Rectal smooth muscle tissue (tissue), 1 donor: ENCODE data around the gene TFF1.

Experiments
- H3K27ac ChIP-seq: one replicate; pipeline ENCODE4 v1.7.0; 2013; ENCODE audit warnings: low read depth, low read length, inconsistent platforms
- H3K27me3 ChIP-seq: one replicate; pipeline ENCODE4 v1.7.0; 2013; ENCODE audit warnings: low read length; ENCODE audit not compliant: control insufficient read depth, insufficient read depth
- H3K36me3 ChIP-seq: one replicate; pipeline ENCODE4 v1.7.0; 2013; ENCODE audit warnings: low read length; ENCODE audit not compliant: control insufficient read depth, insufficient read depth
- H3K4me1 ChIP-seq: one replicate; pipeline ENCODE4 v1.7.0; 2013; ENCODE audit warnings: low read length; ENCODE audit not compliant: control insufficient read depth, insufficient read depth
- H3K4me3 ChIP-seq: one replicate; pipeline ENCODE4 v1.7.0; 2013; ENCODE audit warnings: low read length
- H3K9ac ChIP-seq: one replicate; pipeline ENCODE4 v1.7.0; 2013; ENCODE audit warnings: low read length

TFF1 gene

DNA sequence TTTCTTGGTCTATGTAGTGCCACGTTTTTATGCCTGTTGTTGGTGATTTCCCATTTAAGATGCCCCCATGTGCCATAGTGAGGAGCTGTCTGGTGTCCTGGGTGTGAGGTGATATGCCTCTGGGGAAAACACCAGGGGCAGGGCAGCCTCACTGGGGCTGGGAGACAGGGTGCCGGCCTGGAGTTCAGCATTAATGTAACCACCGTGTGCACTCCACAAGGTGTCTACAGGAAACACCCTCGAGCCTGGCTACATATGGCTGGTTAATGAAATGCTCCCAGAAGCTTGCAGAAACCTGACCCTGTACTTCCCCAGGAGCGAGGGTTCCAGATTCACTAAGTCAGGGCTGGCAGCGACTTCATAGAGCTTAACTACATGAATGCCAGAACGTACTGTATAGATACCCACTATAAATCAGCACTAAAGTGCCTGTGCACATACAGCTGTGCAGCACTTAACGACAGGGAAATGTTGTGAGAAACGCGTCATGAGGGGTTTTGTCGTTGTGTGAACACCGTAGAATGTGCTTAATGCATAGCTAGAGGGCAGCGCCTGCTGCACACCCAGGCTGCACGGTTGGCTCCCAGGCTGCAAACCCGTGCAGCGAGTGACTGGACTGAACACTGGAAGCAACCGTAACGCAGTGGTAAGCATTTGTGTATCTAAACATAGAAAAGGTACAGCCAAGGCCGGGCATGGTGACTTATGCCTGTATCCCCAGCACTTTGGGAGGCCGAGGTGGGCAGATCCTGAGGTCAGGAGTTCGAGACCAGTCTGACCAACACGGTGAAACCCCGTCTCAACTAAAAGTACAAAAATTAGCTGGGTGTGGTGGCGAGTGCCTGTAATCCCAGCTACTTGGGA lies 25.9 kb downstream of the TFF1 start:
- H3K4me3 ChIP-seq = no peak overlapping the region
- H3K36me3 ChIP-seq = no peaks in the 10 kb centered on the region
- H3K27me3 ChIP-seq = no peaks in the 10 kb centered on the region
- H3K9ac ChIP-seq = no peak overlapping the region
- H3K4me1 ChIP-seq = no peaks in the 10 kb centered on the region
- H3K27ac ChIP-seq = no peak overlapping the region

DNA sequence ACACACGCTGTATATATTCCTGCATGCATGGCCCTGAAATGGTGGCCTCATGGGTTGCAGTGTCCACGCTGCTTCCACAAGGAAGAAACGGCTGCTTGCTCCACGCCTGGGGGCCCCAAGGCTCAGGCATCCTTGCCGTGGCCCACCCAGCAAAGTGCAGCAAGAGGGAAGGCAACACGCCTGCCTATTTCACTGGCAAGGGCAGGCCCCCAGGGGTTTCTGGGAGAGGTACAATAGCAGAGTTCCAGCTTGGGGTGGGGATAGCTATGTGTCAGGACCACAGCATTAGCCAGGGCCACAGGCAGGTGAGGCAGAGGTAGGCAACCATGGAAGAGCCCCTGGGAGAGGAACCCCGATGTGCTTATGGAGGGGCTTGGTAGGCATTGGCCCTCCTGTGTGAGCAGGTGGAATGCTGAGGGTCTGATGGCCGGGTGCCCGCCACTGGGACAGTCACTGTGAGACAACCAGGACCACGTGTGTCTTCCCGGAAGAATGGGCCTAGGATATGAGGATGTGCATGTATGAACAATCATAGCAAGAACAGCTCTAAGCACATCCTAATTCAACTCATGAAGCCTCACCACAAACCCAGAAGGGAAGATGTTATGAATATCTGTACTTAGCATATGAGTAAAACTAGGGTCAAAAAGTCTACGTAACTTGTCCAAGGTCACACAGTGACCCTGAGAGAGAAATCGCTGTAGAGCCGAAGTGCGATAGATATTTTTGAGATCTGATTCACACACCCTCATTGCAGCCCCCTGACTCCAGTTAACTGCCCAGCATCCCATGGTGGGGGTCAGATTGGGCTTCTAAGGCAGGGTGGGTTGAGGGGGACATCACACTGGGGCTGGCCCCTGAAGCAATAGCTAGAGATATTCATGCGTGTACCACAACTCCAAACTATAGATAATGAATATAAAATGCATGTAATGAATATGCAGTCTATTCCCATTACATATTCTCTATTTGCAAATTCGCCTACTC lies 27.3 kb downstream of the TFF1 start:
- no peaks in the 10 kb centered on the region for H3K36me3 ChIP-seq
- H3K27me3 ChIP-seq = no peaks in the 10 kb centered on the region
- no peak overlapping the region for H3K27ac ChIP-seq
- H3K4me3 ChIP-seq = no peak overlapping the region
- no peak overlapping the region for H3K9ac ChIP-seq
- no peaks in the 10 kb centered on the region for H3K4me1 ChIP-seq

DNA sequence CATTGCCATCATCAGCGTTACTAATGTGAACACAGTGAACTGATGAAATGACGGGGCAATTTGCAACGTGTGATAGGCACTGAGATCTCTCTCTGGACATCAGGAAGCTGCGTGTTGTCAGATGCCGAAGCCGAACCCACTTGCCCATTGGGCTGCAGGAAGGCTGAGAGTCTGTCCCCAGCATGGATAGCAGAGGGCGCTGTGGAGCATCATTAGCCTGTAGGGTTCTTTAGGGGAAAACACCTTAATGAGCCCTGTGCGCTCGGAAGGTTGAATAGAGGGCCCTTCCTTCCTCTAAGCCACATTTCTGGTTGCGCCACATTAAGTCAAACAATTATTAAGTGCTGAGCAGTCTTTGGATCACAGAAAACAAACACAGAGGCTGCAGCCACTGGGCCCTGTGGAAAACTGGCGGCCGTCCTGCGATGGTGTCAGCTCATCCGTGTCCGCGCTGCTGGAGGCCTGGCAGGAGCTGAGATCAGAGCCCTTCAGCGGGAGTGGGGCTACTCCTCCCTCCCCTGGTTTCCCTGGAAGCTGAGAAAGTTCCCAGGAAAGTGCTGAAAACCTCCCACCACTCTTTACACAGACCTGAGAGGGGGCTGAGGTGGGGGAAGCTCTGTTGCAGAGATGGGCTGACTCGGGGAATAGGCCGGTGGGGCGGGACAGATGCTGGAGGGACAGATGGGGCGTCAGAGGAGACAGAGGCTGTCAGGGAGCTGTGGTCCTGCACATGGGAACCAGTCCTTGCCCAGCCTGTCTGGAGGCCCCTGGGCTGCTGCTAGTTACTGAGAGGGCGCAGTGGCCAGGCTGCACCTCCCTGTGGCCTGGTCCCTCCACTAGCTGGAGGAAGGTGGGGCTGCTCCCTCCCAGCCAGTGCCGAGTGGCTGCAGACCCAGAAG lies 28.3 kb downstream of the TFF1 start:
- Histone ChIP-seq H3K27ac (no peak overlapping the region), H3K9ac (no peak overlapping the region), H3K4me1 (no peaks in the 10 kb centered on the region), H3K4me3 (no peak overlapping the region), H3K27me3 (no peaks in the 10 kb centered on the region), H3K36me3 (no peaks in the 10 kb centered on the region)

GRCh38 chr21:42337276-42337675 lies 29.1 kb downstream of the TFF1 start:
- Histone ChIP-seq H3K4me1 (no peaks in the 10 kb centered on the region), H3K36me3 (no peaks in the 10 kb centered on the region), H3K27ac (no peak overlapping the region), H3K9ac (no peak overlapping the region), H3K27me3 (no peaks in the 10 kb centered on the region), H3K4me3 (no peak overlapping the region)

GRCh38 chr21:42336054-42336453 lies 30.3 kb downstream of the TFF1 start:
- no peaks in the 10 kb centered on the region for H3K36me3 ChIP-seq
- H3K4me3 ChIP-seq = no peak overlapping the region
- no peaks in the 10 kb centered on the region for H3K27me3 ChIP-seq
- no peaks in the 10 kb centered on the region for H3K4me1 ChIP-seq
- H3K9ac ChIP-seq = no peak overlapping the region
- H3K27ac ChIP-seq = no peak overlapping the region

DNA sequence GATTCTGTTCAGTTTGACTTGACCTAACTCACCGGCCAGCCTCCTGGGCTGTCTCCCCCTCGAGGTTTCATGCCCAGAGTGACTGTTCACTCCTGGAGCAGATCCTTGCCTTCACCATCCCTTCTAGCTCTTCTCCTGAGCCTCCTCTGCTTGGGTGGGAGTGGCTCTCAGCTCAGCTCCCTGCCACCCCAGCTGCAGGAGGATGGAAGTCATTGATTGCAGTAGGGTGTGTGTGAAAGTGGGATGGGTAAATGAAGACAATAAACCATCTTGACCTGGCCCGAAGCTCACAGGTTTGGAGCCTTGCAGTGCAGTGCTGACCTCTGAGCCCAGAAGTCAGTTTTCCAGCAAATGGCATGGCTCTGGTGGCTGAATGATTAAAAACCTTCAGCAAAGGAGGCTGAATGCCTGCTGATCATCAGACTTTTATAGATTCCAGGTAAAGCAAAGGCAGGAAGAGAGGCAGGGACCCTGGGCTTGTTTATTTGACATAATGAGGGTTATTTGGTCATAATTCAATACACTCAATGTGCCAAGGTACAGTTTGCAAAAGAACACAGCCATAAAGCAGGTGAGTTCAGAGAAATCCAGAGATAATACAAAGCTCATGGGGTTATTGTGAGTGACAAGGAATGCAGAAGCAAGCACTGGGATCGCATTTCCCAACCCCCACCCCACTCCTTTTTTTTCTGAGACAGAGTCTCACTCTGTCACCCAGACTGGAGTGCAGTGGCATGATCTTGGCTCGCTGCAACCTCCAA lies 33.6 kb downstream of the TFF1 start:
- no peak overlapping the region for H3K4me3 ChIP-seq

DNA sequence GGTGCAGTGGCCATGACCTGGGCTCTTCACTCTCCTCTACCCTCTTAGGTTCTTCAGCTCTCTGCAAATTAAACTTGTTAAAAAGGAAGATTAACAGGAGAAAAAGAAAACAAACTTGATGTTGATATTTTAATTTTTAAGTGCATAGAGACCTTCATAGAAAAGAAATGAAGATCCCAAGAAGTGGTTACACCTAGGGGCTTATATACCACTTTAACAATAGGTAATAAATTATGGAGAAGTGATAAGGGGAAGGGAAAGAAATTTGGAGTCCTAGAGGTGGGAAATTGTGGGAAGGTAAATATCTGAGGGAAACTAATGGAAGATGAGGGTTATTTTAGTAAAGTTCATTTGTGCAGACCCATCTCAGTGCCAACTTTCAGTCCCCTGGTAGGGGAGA lies 34.7 kb downstream of the TFF1 start:
- H3K4me1 ChIP-seq = no peaks in the 10 kb centered on the region
- H3K9ac ChIP-seq = no peak overlapping the region
- H3K36me3 ChIP-seq = no peaks in the 10 kb centered on the region
- no peak overlapping the region for H3K4me3 ChIP-seq
- H3K27ac ChIP-seq = no peak overlapping the region
- H3K27me3 ChIP-seq = no peaks in the 10 kb centered on the region

More for the DNA sequence above, 33.6 kb downstream of the TFF1 start:
- Histone ChIP-seq H3K4me1 (no peaks in the 10 kb centered on the region), H3K9ac (no peak overlapping the region), H3K27me3 (no peaks in the 10 kb centered on the region), H3K27ac (no peak overlapping the region), H3K36me3 (no peaks in the 10 kb centered on the region)

DNA sequence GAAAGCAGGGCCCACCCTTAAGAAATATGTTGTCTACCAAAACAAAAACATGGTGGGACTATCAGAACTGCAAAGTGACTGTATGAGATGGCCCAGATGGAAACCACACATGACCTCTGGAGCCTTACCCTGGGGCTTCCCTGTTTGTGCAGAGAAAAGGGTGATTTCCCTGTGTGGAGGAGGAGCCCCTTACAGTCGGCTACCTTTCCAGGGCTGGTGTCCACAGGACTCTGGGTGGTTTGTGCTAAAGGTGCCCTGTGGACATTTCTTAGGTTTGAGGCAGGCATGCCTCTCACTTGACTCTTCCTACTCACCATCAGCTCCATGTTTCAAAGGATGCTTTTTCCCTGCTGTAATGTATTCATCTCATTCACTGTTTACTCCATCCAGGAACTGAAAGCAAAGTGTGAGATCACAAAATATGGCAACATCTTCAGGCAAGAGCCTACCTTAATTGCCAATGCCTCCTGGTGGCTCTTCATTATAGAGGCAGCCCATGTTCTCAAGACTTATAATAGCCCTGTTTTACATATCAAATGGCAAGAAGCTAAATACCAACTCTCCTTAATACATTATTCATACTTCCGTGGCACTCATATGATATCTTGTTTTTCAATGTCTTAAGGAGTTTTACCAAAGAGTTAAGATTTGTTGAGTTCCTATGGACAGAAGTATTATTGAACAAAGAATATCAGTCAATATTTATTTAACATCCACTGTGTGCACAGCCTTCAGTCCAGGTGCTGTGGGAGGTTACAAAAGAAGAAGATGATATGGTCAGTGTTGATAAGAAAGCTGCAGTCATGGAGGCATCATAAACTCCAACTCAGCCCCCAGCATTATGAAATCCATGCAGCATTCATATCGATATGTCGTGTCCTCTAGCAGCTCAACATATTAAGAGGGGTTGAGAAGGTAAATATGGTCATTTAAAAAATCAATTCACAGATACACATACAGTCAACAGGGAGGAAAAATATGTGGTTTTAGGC lies 35.7 kb downstream of the TFF1 start:
- no peaks in the 10 kb centered on the region for H3K4me1 ChIP-seq
- H3K9ac ChIP-seq = no peak overlapping the region
- no peak overlapping the region for H3K4me3 ChIP-seq
- H3K27ac ChIP-seq = no peak overlapping the region
- H3K27me3 ChIP-seq = no peaks in the 10 kb centered on the region
- H3K36me3 ChIP-seq = no peaks in the 10 kb centered on the region

GRCh38 chr21:42324896-42325295 lies 41.4 kb downstream of the TFF1 start:
- Histone ChIP-seq H3K9ac (no peak overlapping the region), H3K27ac (no peak overlapping the region), H3K4me3 (no peak overlapping the region), H3K4me1 (no peaks in the 10 kb centered on the region), H3K27me3 (no peaks in the 10 kb centered on the region), H3K36me3 (no peaks in the 10 kb centered on the region)

DNA sequence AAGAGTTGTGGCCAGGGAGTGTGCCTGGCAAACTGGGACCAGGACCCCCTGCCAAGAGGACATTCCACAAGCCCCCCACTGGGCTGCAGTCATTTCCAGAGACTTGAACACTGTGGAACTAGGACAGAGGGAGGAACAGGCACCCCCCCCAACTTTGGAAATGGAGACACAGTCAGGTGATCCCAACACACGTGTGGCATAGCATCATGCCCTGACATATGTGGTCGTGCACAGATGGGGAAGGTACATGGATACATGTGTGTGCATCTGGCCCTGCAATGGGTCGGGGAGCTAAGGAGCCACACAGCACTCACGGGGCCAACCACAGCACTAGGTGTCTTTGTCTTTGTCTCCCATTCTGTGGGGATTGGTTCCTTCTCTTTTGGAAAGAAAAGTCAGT lies 44.5 kb downstream of the TFF1 start:
- H3K27ac ChIP-seq = no peak overlapping the region
- no peaks in the 10 kb centered on the region for H3K36me3 ChIP-seq
- no peak overlapping the region for H3K4me3 ChIP-seq
- H3K4me1 ChIP-seq = no peaks in the 10 kb centered on the region
- H3K27me3 ChIP-seq = no peaks in the 10 kb centered on the region
- H3K9ac ChIP-seq = no peak overlapping the region
